Measurements from ENCODE around the gene SCUBE2.
"Not testable (repeated sequence)": the region's sequence is repeated elsewhere in the genome, so short reads cannot be mapped to it uniquely, and the experiment has no call there.

Gene SCUBE2

DNA sequence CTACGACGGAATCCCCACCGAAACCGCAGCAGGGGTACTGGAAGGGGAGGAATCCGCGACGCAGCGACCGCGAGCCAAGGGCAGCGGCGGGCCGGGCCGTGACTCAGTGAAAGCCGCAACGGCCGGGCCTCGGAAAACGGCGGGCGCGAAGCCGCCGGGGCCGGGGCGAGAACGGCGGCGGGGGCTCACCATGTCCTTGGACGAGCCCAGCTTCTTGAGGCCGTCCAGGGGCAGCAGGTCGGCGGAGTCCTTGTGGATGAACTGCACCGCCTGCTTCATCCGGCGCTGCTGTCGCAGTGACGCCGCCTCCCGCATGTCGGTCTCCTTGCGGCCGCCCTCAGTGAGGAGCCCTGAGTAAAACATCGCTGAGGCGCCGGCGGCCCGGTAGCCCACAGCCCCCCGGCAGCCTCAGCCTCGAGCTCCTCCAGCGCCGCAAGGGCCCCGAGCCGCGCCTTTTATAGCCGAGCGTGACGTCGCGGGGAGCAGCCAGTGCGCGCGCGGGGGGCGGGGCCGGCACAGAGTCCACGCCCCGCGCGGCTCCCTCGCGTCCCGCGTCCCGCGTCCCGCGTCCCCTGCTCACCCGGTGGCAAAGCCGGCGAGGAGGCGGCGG lies 87.7 kb downstream of the SCUBE2 start, which contains the start of gene NRIP3:
NRIP3 (minus strand) TSS at position 429 of the 610 bp plus-strand sequence; CDS start at position 363, 66 bp downstream.
- FAIRE-seq = no peak

DNA sequence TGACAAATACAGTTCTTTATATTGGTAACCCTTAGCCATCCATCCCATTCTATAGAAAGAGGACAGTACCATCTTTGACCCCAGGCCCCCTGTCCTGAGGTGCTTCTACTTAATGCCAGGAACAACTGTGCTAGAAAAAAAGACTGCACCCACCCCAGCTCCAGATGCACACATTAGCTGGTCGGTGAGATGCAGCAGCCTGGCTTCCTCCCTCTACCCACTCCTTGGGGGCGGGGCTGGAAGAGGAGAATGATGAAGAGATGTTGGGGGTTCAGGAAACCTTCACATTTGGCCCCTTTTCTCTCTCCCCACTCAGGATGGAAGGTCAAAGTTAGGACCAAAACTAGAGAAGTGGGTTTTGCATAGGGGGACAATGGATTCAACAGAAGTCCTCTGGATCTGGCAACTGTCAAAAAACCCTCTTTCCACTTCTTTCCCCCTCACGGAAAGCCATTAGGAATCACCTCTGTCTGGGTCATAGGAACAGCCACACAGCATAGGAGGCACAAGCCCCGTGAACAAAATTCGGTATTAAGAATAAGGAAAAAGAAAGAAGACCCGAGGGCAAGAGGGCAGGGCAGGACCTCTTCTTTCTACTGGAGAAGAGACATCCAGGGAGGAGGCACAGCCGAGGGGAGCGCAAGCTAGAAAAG lies 88.4 kb downstream of the SCUBE2 start:
- no peak for FAIRE-seq

DNA sequence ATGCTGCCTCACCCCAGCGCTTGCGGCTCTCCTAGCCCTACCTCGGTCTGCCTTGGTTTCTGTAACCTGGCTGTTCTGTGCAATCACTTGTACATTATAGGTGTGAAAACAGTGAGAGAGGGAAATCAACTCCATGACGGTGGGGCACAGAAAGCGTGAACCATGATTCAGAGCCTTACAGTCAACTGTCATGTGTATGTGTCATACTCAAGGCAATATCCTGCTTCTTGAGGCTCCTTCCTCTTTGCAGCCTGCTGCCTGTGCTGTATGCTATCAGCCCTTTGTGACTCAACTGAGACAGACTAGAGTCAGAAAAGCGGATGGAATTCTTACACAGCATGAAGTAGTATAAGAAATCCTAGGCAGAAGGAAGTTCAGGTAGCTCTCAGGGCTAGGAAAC lies 89.7 kb downstream of the SCUBE2 start:
- FAIRE-seq = no peak

DNA sequence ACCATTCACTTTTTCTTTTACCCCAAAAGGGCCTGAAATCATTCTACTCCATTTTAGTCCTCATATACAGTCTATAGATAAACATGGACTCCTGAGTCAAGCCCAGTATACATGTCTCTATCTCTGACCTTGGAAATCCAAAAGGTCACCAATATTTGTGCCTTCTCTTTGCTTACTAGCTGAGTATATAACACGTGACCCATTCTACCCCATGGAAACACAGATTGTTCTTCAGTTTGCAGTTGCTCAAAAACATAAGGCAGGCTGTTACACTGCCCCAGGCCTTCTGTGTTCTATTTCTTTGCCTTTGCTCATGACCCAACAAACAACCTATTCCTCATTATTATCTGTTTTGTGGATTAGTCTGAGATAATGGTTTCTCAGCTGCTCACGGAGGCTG lies 93.4 kb downstream of the SCUBE2 start:
- FAIRE-seq = no peak

DNA sequence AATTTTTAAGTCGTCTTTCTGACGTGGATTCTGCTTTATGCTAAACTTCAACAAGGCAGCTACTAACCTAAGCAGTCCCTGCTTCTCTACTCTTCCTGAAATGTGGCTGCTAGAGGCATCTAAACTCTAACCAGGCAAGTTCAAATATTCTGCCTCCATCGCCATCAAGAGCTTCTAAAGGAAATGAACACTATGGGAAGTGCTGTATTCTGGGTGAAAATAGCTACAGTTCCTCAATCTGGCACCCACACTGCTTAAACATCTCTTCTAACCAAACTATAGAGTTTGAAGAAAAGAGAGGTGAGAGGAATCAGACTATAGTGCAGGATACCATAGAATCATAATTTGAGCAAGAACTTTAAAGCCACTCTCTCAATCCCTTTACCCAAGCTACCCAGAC lies 93.9 kb downstream of the SCUBE2 start:
- no peak for FAIRE-seq

DNA sequence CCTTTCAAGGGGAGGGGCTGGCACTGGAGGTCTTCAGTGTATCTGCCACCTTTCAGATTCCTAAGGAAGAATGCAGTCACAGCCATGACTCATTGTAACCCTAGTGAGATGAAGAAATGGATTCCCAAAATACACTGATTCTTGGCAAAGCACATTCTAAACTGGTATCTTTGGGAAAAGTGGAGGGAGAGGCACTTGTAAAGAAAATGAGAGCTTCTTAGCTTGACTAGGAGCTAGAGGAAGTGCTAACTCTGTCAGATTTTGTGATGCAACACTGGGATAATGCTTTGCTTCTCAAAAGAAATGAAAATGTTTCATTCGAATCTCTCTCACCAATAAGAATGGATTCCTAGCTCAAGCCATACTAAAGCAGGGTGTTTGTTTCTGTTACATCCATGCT lies 101.9 kb downstream of the SCUBE2 start:
- FAIRE-seq = no peak

DNA sequence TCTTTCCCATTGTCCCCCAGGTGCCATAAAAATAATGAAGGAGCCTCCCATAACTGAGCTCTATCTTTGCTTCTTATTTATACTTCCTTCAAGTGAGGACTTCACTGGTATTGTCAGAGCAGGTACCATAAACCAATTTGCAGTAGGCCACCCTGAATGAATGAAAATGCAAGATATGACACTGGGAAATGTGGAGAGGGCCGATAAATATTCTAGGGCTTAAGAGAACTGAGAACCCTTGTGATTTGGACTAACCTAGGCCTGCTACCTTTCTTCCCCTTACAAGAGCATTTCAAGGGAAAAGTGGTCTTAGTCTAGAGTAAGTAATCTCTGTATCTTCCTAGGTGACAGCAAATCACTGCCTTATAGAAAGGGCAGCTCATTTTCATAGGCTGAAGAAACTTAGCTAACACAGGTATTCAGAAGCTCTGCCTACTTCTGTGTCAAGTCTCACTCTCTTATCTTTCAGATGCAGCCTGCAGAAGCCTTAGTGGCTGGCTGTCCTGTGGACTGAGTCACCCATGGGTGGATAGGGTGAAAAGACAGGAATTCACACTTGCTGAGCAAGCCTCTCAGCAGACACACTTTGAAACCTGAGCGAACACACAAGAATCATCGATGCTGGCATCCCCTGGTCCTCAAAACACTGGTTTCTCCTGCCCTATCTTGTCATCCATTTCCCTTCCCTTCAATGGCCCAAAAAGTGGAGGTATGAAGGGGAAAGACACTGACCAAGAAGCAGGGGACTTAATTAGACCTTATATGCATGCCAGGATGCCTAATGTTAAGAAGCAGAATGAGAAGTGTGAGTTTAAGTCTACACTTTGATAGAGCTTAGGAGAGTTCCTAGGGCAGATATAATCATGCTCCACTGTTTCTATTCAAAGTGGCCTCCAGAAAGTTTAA lies 102.8 kb downstream of the SCUBE2 start:
- FAIRE-seq = no peak

DNA sequence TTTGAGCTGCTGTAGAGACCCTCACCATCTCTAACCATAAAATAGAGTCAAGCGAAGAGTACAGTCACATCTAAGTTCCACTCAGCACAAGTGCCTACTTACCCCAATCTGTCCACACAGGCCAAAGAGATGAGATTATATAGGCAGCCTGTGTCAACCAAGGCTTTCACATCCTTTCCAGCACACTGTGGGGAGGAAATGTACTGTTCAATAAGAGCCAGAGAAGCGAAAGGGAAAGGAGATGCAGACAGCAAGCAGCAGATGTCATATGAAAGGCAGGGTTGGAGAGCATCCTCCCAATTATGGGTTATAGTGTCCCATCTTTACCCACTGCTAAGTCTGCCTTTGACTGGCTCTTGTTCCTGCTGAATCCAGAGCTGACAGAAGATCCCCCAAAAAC lies 104.0 kb downstream of the SCUBE2 start:
- no peak for FAIRE-seq

DNA sequence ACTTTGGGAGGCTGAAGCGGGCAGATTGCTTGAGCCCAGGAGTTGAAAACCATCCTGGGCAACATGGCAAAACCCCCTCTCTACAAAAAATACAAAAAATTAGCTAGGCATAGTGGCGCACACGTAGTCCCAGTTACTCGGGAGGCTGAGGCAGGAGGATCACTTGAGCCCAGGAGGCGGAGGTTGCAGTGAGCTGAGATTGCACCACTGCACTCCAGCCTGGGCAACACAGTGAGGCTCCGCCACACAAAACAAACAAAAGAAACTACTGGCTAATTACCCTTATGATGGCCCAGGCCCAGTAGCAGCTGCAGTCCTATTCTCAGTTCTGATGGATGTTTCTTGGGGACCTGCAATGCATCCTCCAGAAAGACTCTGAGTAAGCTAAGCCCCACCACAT lies 104.6 kb downstream of the SCUBE2 start:
- FAIRE-seq = not testable (repeated sequence)

DNA sequence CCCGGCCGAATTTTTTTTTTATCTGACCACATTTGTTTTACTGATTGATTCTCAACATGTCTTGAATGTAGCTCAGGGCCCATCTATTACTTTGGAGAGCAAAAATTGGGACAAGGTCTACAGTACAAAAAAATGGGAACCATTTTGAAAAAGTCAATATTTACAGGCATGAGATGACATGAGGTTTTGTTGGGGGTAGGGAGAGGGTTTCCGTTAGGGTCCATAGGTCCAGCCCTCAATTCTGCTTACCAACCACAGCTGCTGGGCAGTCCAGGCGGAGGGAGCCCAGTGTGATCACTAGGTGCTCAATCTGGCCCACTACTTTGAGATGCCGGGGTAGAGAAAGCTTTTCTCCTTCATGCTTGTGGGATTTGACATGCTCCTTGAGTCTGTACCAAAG lies 105.9 kb downstream of the SCUBE2 start:
- no peak for FAIRE-seq

DNA sequence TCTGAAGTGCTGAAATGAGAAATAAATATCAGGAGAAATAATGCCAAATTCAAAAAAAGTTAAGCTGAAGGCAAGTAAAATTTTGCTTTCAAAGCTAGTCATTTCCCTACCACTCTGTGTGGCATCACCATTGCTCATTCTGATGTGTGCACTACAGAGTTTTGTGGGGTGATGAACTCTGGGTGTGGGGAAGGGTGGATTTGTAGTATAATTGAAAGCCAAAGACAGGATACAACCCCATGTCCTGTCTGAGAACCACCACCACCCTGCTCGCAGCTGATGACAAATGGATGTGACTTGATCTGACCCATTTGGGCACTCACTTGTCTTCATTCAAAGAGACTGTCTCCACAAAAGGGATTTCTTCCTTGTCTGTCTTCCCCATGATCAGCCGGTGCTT lies 107.8 kb downstream of the SCUBE2 start:
- FAIRE-seq = no peak

DNA sequence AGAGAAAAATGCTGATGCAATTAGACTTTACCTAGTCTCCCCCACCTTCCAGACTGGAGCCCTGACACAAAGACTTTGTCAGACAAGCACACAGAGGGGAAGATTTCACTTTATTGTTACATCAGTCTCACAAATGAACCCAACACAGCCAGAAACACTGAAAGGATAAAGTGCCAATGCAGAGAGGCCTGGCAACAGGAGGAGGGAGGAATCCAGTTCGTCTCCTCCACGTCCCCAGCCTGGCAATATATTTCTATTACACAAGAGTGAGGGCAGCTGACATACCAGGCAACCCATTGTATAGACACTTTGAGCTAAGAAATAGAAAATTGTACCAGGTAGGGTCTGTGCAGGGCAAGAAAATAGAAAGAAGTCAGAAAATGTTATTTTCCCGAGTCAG lies 110.9 kb downstream of the SCUBE2 start:
- FAIRE-seq = no peak

DNA sequence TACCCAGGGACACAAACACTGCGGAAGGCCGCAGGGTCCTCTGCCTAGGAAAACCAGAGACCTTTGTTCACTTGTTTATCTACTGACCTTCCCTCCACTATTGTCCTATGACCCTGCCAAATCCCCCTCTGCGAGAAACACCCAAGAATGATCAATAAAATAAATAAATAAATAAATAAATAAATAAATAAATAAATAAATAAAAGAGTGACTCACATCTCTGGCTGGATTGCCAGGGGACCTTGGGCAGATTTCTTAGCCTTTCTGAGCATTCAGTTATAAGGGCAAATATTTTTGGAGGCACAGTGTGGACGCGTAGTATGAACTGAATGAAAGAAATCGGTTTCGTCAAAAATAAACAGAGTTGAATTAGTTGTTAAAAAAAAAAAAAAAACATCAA lies 112.0 kb downstream of the SCUBE2 start:
- peak; percentile 66 for FAIRE-seq

DNA sequence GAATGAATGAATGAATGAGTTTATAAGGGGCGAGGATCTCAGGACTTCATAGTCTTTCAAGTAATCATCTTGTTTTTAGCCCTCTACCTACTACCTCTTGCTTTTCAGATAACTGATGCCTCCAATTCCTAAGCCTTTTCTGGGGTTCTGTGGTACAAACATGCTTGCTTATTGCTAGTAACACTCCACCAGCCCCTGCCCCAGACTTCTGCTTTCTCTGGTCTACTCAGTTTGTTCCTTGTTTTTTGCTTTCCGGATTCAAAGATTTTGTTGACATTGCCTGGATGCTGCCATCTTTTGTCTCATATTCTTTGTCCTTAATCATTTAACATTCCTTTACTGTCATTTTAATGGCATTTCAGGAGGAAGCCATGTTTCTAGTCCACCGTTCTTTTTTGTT lies 118.3 kb downstream of the SCUBE2 start:
- FAIRE-seq = no peak

DNA sequence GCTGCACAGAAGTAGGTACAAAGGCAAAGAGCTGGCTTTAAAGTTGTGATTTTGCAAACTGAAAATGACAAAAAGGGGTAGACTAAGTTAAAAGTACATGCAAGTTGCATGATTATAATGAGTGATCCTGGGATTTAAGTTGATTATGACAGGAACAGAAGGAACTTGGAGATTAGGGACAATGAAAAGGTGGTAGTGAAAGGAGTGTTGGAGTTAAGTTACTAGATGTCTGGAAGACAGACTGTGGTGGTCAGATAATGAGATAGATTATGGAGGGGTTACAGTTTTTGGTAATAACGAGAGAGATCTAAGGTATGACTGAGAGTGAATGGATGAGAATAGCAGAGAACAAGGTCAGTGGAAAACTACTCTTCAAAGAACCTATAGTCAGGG lies 119.5 kb downstream of the SCUBE2 start:
- no peak for FAIRE-seq

DNA sequence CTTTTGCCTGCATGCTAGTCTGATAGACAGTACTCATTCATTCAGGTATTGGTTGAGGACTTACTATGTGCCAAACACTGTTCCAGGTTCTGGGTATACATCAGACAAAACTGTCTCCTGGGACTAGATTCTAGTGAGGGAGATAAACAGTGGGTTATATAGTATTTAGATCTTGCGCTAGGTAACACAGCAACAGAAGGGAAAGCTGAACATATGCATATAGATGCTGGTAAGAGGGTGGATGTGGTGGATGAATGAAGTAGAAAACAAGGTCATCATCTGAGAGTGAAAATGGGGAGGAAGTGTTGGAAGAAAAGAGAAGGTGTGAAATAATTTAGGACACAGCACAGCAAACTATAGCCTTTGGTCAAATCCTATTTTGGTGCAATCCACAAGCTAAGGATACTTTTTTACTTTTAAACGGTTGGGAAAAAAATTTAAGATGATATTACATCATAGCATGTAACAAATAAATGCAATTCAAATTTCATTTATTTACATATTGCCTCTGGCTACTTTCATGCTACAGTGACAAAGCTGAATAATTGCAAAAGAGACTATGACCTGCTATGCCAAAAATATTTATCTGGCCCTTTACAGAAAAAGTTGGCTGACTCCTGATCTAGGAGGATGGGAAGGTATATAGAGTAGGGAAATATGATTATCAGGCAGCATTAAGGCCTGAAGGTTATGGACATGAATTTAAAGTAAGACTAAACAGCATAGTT lies 120.0 kb downstream of the SCUBE2 start:
- FAIRE-seq = no peak

Measured in islet of Langerhans (tissue), 1 donor.